IMR-90 (cell line): ENCODE data around the gene PPP3CA. TPM values are rescaled to one million over a fixed set of nuclear protein-coding genes. Genes with fewer than 3 reads are reported as not detected.

Source experiments
- ATAC-seq: fragments of 200-7000 bp; cut with Tn5 transposase; 2 replicates; pipeline ENCODE4 v1.9.1; 2020; ENCODE audit warnings: low read depth, mild to moderate bottlenecking, moderate library complexity
- BruUV-seq: library from RNA; stranded (reverse); fragments of 400-500 nt; replicated peaks from 2 replicates; lab custom pipeline; 2021; lab: Mats Ljungman, UMichigan
- CTCF ChIA-PET: fragments of 300-600 bp; formaldehyde crosslinking; extraction: SDS; loops from one replicate; lab custom pipeline; 2021; ENCODE audit warnings: antibody characterized with exemption; lab: Yijun Ruan, JAX
- POLR2A ChIA-PET: fragments of 300-600 bp; sonication (Branson Sonifier 250); formaldehyde crosslinking; loops from one replicate; lab custom pipeline; 2022; ENCODE audit warnings: antibody characterized with exemption; ENCODE audit not compliant: unreplicated experiment; lab: Charles Lee
- DNase-seq: peaks from one replicate; pipeline ENCODE4 v3.0.0; 2013
- H2AFZ ChIP-seq: replicated peaks from 2 replicates; pipeline ENCODE3; 2013; ENCODE audit warnings: low read length, mild to moderate bottlenecking; ENCODE audit not compliant: poor library complexity
- H2AK5ac ChIP-seq: 2 replicates; pipeline ENCODE4 v1.6.1; 2013; ENCODE audit warnings: low read depth, low read length, inconsistent platforms
- H2AK9ac ChIP-seq: replicated peaks from 2 replicates; pipeline ENCODE3; 2013; ENCODE audit warnings: mild to moderate bottlenecking, low read depth, low read length, moderate library complexity; ENCODE audit not compliant: poor library complexity
- H2BK120ac ChIP-seq: 2 replicates; pipeline ENCODE4 v1.6.1; 2013; ENCODE audit warnings: low read depth, low read length, inconsistent platforms
- H2BK15ac ChIP-seq: 3 replicates; pipeline ENCODE4 v1.6.1; 2013; ENCODE audit warnings: low read depth, low read length, inconsistent platforms
- H2BK20ac ChIP-seq: 2 replicates; pipeline ENCODE4 v1.6.1; 2013; ENCODE audit warnings: low read depth, mild to moderate bottlenecking, inconsistent platforms, low read length, moderate library complexity
- H2BK5ac ChIP-seq: 2 replicates; pipeline ENCODE4 v1.6.1; 2013; ENCODE audit warnings: mild to moderate bottlenecking, low read depth, low read length, inconsistent platforms; ENCODE audit not compliant: poor library complexity, severe bottlenecking
- H3K14ac ChIP-seq: replicated peaks from 2 replicates; pipeline ENCODE4 v1.6.1; 2013; ENCODE audit warnings: low read depth, low read length, inconsistent platforms
- H3K18ac ChIP-seq: 2 replicates; pipeline ENCODE4 v1.6.1; 2013; ENCODE audit warnings: low read depth, low read length, control low read depth
- H3K23ac ChIP-seq: 2 replicates; pipeline ENCODE4 v1.6.1; 2013; ENCODE audit warnings: low read depth, low read length, inconsistent platforms
- H3K27ac ChIP-seq: 2 replicates; pipeline ENCODE4 v1.5.1; 2013; ENCODE audit warnings: mild to moderate bottlenecking, control low read depth, low read length; ENCODE audit not compliant: insufficient read depth
- H3K27me3 ChIP-seq: 2 replicates; pipeline ENCODE4 v1.6.1; 2013; ENCODE audit warnings: low read length; ENCODE audit not compliant: control insufficient read depth, insufficient read depth
- H3K36me3 ChIP-seq: 2 replicates; pipeline ENCODE4 v1.6.1; 2013; ENCODE audit warnings: low read length, mixed read lengths; ENCODE audit not compliant: control insufficient read depth, insufficient read depth
- H3K4ac ChIP-seq: 2 replicates; pipeline ENCODE4 v1.6.1; 2013; ENCODE audit warnings: low read depth, low read length, inconsistent platforms
- H3K4me1 ChIP-seq: 2 replicates; pipeline ENCODE4 v1.6.1; 2013; ENCODE audit warnings: low read length, mixed read lengths; ENCODE audit not compliant: control insufficient read depth, insufficient read depth
- H3K4me2 ChIP-seq: 2 replicates; pipeline ENCODE4 v1.6.1; 2013; ENCODE audit warnings: low read depth, mild to moderate bottlenecking, control low read depth, low read length, moderate library complexity
- H3K4me3 ChIP-seq: 2 replicates; pipeline ENCODE4 v1.5.1; 2013; ENCODE audit warnings: low read depth, mild to moderate bottlenecking, control low read depth, low read length, moderate library complexity; ENCODE audit not compliant: insufficient read depth
- H3K56ac ChIP-seq: 2 replicates; pipeline ENCODE4 v1.6.1; 2013; ENCODE audit warnings: low read length, inconsistent platforms; ENCODE audit not compliant: insufficient read depth; ENCODE audit errors: extremely low read depth
- H3K79me1 ChIP-seq, 2 experiments: 2 replicates each; pipeline ENCODE4 v1.6.1; 2013; ENCODE audit warnings: low read length in 2 of 2, inconsistent platforms in 1 of 2, low read depth in 1 of 2
- H3K9ac ChIP-seq: 2 replicates; pipeline ENCODE4 v1.6.1; 2013; ENCODE audit warnings: low read depth, low read length, control low read depth
- H3K9me1 ChIP-seq: 2 replicates; pipeline ENCODE4 v1.6.1; 2013; ENCODE audit warnings: low read length, inconsistent platforms; ENCODE audit not compliant: insufficient read depth
- H3K9me3 ChIP-seq: 2 replicates; pipeline ENCODE4 v1.6.1; 2013; ENCODE audit warnings: low read length; ENCODE audit not compliant: control insufficient read depth, insufficient read depth
- H4K20me1 ChIP-seq: 2 replicates; pipeline ENCODE4 v1.6.1; 2013; ENCODE audit warnings: low read length, inconsistent platforms; ENCODE audit not compliant: insufficient read depth
- H4K5ac ChIP-seq: 2 replicates; pipeline ENCODE4 v1.6.1; 2013; ENCODE audit warnings: mild to moderate bottlenecking, low read depth, low read length, control low read depth
- H4K8ac ChIP-seq, 2 experiments: 2 replicates each; pipeline ENCODE4 v1.6.1; 2013; ENCODE audit warnings: low read depth in 2 of 2, low read length in 2 of 2, control low read depth in 1 of 2, inconsistent platforms in 1 of 2
- H4K91ac ChIP-seq: 2 replicates; pipeline ENCODE4 v1.6.1; 2013; ENCODE audit warnings: low read depth, low read length, inconsistent platforms; ENCODE audit not compliant: insufficient read depth
- CHD1 ChIP-seq: IDR thresholded peaks from 2 replicates; pipeline ENCODE4 v1.6.1; 2012; ENCODE audit warnings: low read depth, low read length, improper control_type of control experiment
- ELK1 ChIP-seq: fragments of 150-350 bp; IDR thresholded peaks from 2 replicates; pipeline ENCODE4 v1.6.1; 2016; ENCODE audit warnings: low read depth, mild to moderate bottlenecking, low read length, moderate library complexity, borderline replicate concordance
- FOS ChIP-seq: fragments of 150-350 bp; IDR thresholded peaks from 2 replicates; pipeline ENCODE4 v1.6.1; 2016; ENCODE audit warnings: low read depth, low read length
- RCOR1 ChIP-seq: IDR thresholded peaks from 2 replicates; pipeline ENCODE4 v1.6.1; 2012; ENCODE audit warnings: mild to moderate bottlenecking, low read length, improper control_type of control experiment; ENCODE audit not compliant: insufficient replicate concordance
- SMC3 ChIP-seq: fragments of 150-350 bp; IDR thresholded peaks from 2 replicates; pipeline ENCODE4 v1.6.1; 2016; ENCODE audit warnings: low read depth, mild to moderate bottlenecking, antibody characterized with exemption, low read length, moderate library complexity
- USF2 ChIP-seq: fragments of 150-350 bp; IDR thresholded peaks from 2 replicates; pipeline ENCODE4 v1.6.1; 2017; ENCODE audit warnings: mild to moderate bottlenecking, antibody characterized with exemption, low read length, low read depth
- WGBS, 2 experiments: methylation state at CpG; one replicate each; pipeline versions ENCODE4 v1.1.5 to v1.1.7; 2013; ENCODE audit warnings: missing lambda C conversion rate in 2 of 2; ENCODE audit not compliant: insufficient read length in 1 of 2; ENCODE audit errors: extremely low coverage in 2 of 2; 5-methylcytosine and 5-hydroxymethylcytosine counted together
- dilution Hi-C: fragments of 300-500 bp; cut with HindIII; formaldehyde crosslinking; loops from one replicate; pipeline ENCODE4 v1.14.3; 2018; ENCODE audit warnings: low sequenced_read_pairs; ENCODE audit not compliant: unreplicated experiment
- in situ Hi-C: fragments of 300-500 bp; cut with MboI; formaldehyde crosslinking; loops from 3 replicates; pipeline ENCODE4 v1.14.3; 2019; ENCODE audit warnings: low sequenced_read_pairs, inconsistent platforms, mixed read lengths
- intact Hi-C: fragments of 100-400 bp; cut with micrococcal nuclease; formaldehyde crosslinking; loops from 2 replicates; pipeline ENCODE4 v1.10.0; 2022
- polyA plus RNA-seq, 3 experiments: library from polyadenylated mRNA; depleted of rRNA; stranded (reverse); fragments of >200 nt; gene quantifications; 2 replicates each; pipeline ENCODE4 v1.2.3, GENCODE V29; 2012; ENCODE audit warnings: low replicate concordance in 1 of 3
- total RNA-seq: library from RNA; depleted of rRNA; stranded (reverse); fragments of >200 nt; gene quantifications from 2 replicates; pipeline ENCODE4 v1.2.3, GENCODE V29; 2012

Gene PPP3CA
- total and polyA plus RNA-seq, 2 of the 4 experiments (the other 2 are of a cell fraction) = 14.5 to 48.6 TPM

- BruUV-seq = no TSS peak
Measured at GRCh38 chr4:101186567-101187184, 160.7 kb downstream of the PPP3CA start.

More at GRCh38 chr4:101186567-101187184, 160.7 kb downstream of the PPP3CA start:
- Histone ChIP-seq H3K4me1 (peaks cover under 1% of the 10 kb centered on the region; the same call in 1 of the 2 replicates), H3K27me3 (no peaks in the 10 kb centered on the region), H4K20me1 (no peaks in the 10 kb centered on the region; the same call in none of the 2 replicates), H2AK5ac (no peak overlapping the region), H3K18ac (no peak overlapping the region), H3K9me1 (no peaks in the 10 kb centered on the region), H3K23ac (no peak overlapping the region), H3K4me2 (no peak overlapping the region), H3K9me3 (no peaks in the 10 kb centered on the region), H2AFZ (no peak overlapping the region), H3K4me3 (no peak overlapping the region), H2BK15ac (no peak overlapping the region), H2AK9ac (no peak overlapping the region), H3K36me3 (peaks cover 1% of the 10 kb centered on the region; the same call in 1 of the 2 replicates), H3K79me1 (peaks cover 10 to 29% of the 10 kb centered on the region in 2 experiments), H4K8ac (no peak overlapping the region), H3K14ac (no peak overlapping the region), H4K91ac (no peak overlapping the region), H3K56ac (no peak overlapping the region), H2BK5ac (no peak overlapping the region), H3K9ac (no peak overlapping the region), H3K27ac (no peak overlapping the region), H2BK120ac (no peak overlapping the region), H4K5ac (no peak overlapping the region), H3K4ac (no peak overlapping the region), H2BK20ac (no peak overlapping the region)
- ChIA-PET CTCF (interaction anchor here (0.9 kb wide), 1 partner anchor 31 kb away, joined by 3 read pairs; no protein-coding TSS in a partner anchor), POLR2A (no interaction called here)
- intact Hi-C loops = no loop called here
- dilution Hi-C loops = no loop called here
- ATAC-seq (no peak), DNase-seq (no peak)
- no CpG with 5 or more reads among the region's 4 CpGs for WGBS, 2 experiments
- TF ChIP-seq SMC3 (no peak), USF2 (no peak), CHD1 (no peak), ELK1 (no peak), RCOR1 (no peak), FOS (no peak)
- in situ Hi-C loops = no loop called here
